GM12801 (cell line): ENCODE results near the gene GRIN2B.

ENCODE experiments used
- CTCF ChIP-seq: IDR thresholded peaks from one replicate; pipeline ENCODE4 v1.5.1; 2011; ENCODE audit warnings: control low read depth; ENCODE audit not compliant: insufficient read length; ENCODE audit errors: extremely low read depth

Gene GRIN2B

GRCh38 chr12:13981296-13981962 is at the start of gene GRIN2B:
Gene GRIN2B (minus strand): TSS chr12:13981602. CDS start chr12:13866208, 115,394 bp downstream.
- no peak for TF ChIP-seq CTCF

GRCh38 chr12:14026537-14026936 is 45.1 kb upstream of the GRIN2B start:
- TF ChIP-seq CTCF, result no peak

GRCh38 chr12:14024591-14024990 is 43.2 kb upstream of the GRIN2B start:
- TF ChIP-seq CTCF, result no peak

- no peak for TF ChIP-seq CTCF
Observed at GRCh38 chr12:14018080-14018479, 36.7 kb upstream of the GRIN2B start.

- TF ChIP-seq CTCF, result no peak
Observed at GRCh38 chr12:14010989-14011388, 29.6 kb upstream of the GRIN2B start.

- no peak for TF ChIP-seq CTCF
Observed at GRCh38 chr12:14007639-14008038, 26.2 kb upstream of the GRIN2B start.

GRCh38 chr12:13992585-13992984 is 11.2 kb upstream of the GRIN2B start:
- no peak for TF ChIP-seq CTCF
